Naive thymus-derived CD4-positive, alpha-beta T cell (primary cell): ENCODE data around the gene NFKBIZ. TPM values are rescaled to one million over a fixed set of nuclear protein-coding genes. Genes with fewer than 3 reads are reported as not detected.
A peak's percentile ranks its signal among the peaks of the same experiment; 100 is the strongest.

Source experiments
- ATAC-seq: fragments of 150-1000 bp; cut with Tn5 transposase; 2 replicates; pipeline ENCODE4 v1.10.0; 2021; ENCODE audit warnings: mild to moderate bottlenecking, moderate library complexity
- CTCF ChIA-PET: fragments of 350-600 bp; sonication (Branson Sonifier 250); formaldehyde crosslinking; loops from one replicate; lab custom pipeline; 2021; ENCODE audit warnings: antibody characterized with exemption; lab: Charles Lee
- POLR2A ChIA-PET: fragments of 350-600 bp; sonication (Branson Sonifier 250); formaldehyde crosslinking; loops from one replicate; lab custom pipeline; 2021; ENCODE audit warnings: antibody characterized with exemption, inconsistent platforms; lab: Charles Lee
- DNase-seq, 9 donors: peaks; one replicate each; pipeline versions ENCODE4 v3.0.0 to v3.0.0-alpha.2; 2020 to 2022; ENCODE audit warnings: mixed read lengths in 1 of 9
- H3K27ac ChIP-seq: one replicate; pipeline ENCODE4 v1.7.0; 2013; ENCODE audit warnings: mild to moderate bottlenecking, low read depth, low read length, moderate library complexity
- H3K27me3 ChIP-seq, 2 donors: one replicate each; pipeline ENCODE4 v1.7.0; 2013; ENCODE audit warnings: low read length in 2 of 2, mild to moderate bottlenecking in 2 of 2, moderate library complexity in 2 of 2; ENCODE audit not compliant: control insufficient read depth in 2 of 2, insufficient read depth in 2 of 2
- H3K36me3 ChIP-seq, 3 experiments: 1 replicate in 2 of 3; 2 replicates in 1 of 3; pipeline ENCODE4 v1.7.0; 2013; ENCODE audit warnings: low read length in 3 of 3, mild to moderate bottlenecking in 3 of 3, moderate library complexity in 1 of 3; ENCODE audit not compliant: insufficient read depth in 3 of 3, control insufficient read depth in 2 of 3
- H3K4me1 ChIP-seq, 2 donors: one replicate each; pipeline ENCODE4 v1.7.0; 2013; ENCODE audit warnings: low read length in 2 of 2, mild to moderate bottlenecking in 2 of 2, moderate library complexity in 1 of 2; ENCODE audit not compliant: control insufficient read depth in 2 of 2, insufficient read depth in 2 of 2
- H3K4me3 ChIP-seq: 2 replicates; pipeline ENCODE4 v1.7.0; 2013; ENCODE audit warnings: mild to moderate bottlenecking, low read length
- H3K9me3 ChIP-seq, 3 experiments: 1 replicate in 2 of 3; 2 replicates in 1 of 3; pipeline ENCODE4 v1.7.0; 2013; ENCODE audit warnings: low read length in 3 of 3; ENCODE audit not compliant: control insufficient read depth in 2 of 3
- H3K27ac Mint-ChIP-seq, 9 donors: one replicate each; pipeline ENCODE4 v1.8.0; 2020 to 2022; ENCODE audit warnings: mixed read lengths in 9 of 9, mild to moderate bottlenecking in 8 of 9, moderate library complexity in 5 of 9, inconsistent platforms in 2 of 9
- H3K27me3 Mint-ChIP-seq, 5 donors: one replicate each; pipeline ENCODE4 v1.8.0; 2021 to 2022; ENCODE audit warnings: mixed read lengths in 5 of 5, mild to moderate bottlenecking in 1 of 5
- H3K36me3 Mint-ChIP-seq, 5 donors: one replicate each; pipeline ENCODE4 v1.8.0; 2020 to 2022; ENCODE audit warnings: mixed read lengths in 5 of 5, mild to moderate bottlenecking in 3 of 5, inconsistent platforms in 1 of 5
- H3K4me1 Mint-ChIP-seq, 7 donors: one replicate each; pipeline ENCODE4 v1.8.0; 2020 to 2022; ENCODE audit warnings: mixed read lengths in 7 of 7, mild to moderate bottlenecking in 3 of 7, inconsistent platforms in 1 of 7
- H3K4me3 Mint-ChIP-seq, 10 donors: one replicate each; pipeline ENCODE4 v1.8.0; 2020 to 2022; ENCODE audit warnings: mild to moderate bottlenecking in 10 of 10, mixed read lengths in 10 of 10, moderate library complexity in 6 of 10, inconsistent platforms in 2 of 10
- H3K9me3 Mint-ChIP-seq, 11 donors: one replicate each; pipeline ENCODE4 v1.8.0; 2020 to 2022; ENCODE audit warnings: mixed read lengths in 11 of 11, mild to moderate bottlenecking in 4 of 11, inconsistent platforms in 1 of 11, moderate library complexity in 1 of 11
- intact Hi-C, 2 donors: fragments of 100-400 bp; cut with micrococcal nuclease; formaldehyde crosslinking; loops; one replicate each; pipeline ENCODE4 v1.15.1; 2023
- polyA plus RNA-seq, 2 donors: library from polyadenylated mRNA; unstranded; fragments of 300-500 nt; fragmentation: Illumina TruSeq; gene quantifications; one replicate each; pipeline ENCODE4 v1.2.3, GENCODE V29; 2021
- total RNA-seq, 6 experiments: library from RNA in 5 of 6; stranded (reverse) in 5 of 6; gene quantifications; 1 replicate in 5 of 6; 2 replicates in 1 of 6; pipeline ENCODE4 v1.2.3 and lab custom pipeline; 2021 to 2026

The NFKBIZ gene
- total and polyA plus RNA-seq, 7 experiments from 2014 or later, result 21.0 to 913 (median 117) TPM

DNA sequence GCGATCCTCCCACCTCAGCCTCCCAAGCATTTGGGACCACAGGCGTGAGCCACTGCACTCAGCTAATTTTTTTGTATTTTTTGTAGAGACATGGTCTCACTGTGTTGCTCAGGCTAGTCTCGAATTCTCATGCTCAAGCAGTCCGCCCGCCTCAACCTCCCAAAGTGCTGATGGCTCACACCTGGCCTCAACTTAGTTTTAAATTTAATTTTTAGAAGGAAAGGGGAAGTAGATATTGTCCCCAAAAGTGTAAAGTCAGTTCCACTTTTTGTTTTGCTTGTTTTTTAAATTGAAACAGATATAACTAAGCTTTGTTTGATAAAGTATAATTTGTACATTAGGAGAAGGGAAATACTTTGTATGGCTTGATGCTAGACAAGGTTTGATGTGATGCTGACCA, 31.3 kb upstream of the NFKBIZ start:
- Mint-ChIP-seq H3K27me3 (no peaks in the 10 kb centered on the region), H3K4me3 (no peak overlapping the region), H3K4me1 (peaks cover 15 to 65% (median 47%) of the 10 kb centered on the region in 7 donors), H3K36me3 (peaks cover 7 to 50% (median 45%) of the 10 kb centered on the region in 5 donors), H3K9me3 (no peaks in the 10 kb centered on the region), H3K27ac (peak overlapping the region in 7 of 9 donors; percentile 10 to 75 (median 43))
- Histone ChIP-seq H3K4me1 (peaks cover 0 to 12% of the 10 kb centered on the region in 2 donors), H3K27me3 (no peaks in the 10 kb centered on the region), H3K27ac (no peak overlapping the region), H3K4me3 (no peak overlapping the region), H3K36me3 (peaks cover 5 to 38% (median 11%) of the 10 kb centered on the region in 3 experiments), H3K9me3 (no peaks in the 10 kb centered on the region)
- intact Hi-C loops, result loop anchor here in 1 of 2 donors (5.0 kb wide), 1 partner anchor 559 kb away; no protein-coding TSS in a partner anchor
- ATAC-seq (no peak), DNase-seq (no peak)
- ChIA-PET POLR2A (interaction anchor here (0.7 to 1.1 kb wide), 7 partner anchors 11 to 408 kb away, joined by 3 to 7 read pairs (median 3); partner anchors contain the start of gene NFKBIZ), CTCF (interaction anchor here (3.8 kb wide), 1 partner anchor 407 kb away, joined by 19 read pairs; no protein-coding TSS in a partner anchor)

DNA sequence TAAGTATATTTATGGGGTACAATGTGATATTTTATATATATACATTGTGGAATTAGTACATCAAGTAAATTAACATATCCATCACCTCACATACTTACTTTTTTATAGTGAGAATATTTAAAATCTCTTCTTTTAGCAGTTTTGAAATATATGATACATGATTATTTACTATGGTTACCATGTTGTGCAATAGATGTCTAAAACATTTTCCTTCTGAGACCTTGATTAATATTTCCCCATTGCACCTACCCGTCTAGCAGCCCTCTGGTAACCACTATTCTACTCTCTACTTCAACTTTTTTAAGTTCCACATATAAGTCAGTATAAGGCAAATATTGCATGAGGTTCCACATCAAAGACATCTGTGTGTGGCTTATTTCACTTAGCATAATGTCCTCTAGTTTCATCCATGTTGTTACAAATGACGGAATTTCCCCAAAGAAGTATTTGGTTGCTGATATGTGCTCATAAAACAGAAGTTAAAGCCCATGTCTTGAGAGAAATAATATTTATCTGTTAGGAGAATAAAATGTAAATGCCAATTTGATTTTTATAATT, 29.6 kb upstream of the NFKBIZ start:
- H3K27me3 ChIP-seq, result no peaks in the 10 kb centered on the region
- CTCF ChIA-PET, result interaction anchor here (1.3 kb wide), 1 partner anchor 409 kb away, joined by 4 read pairs; no protein-coding TSS in a partner anchor
- ATAC-seq (peak; percentile 79), DNase-seq (no peak)
- no peak overlapping the region for H3K27ac ChIP-seq
- POLR2A ChIA-PET, result no interaction called here
- intact Hi-C loops, result loop anchor here in 1 of 2 donors (5.0 kb wide), 1 partner anchor 558 kb away; no protein-coding TSS in a partner anchor
- H3K4me1 Mint-ChIP-seq, result peaks cover 16 to 50% (median 35%) of the 10 kb centered on the region in 7 donors
- H3K9me3 Mint-ChIP-seq, result no peaks in the 10 kb centered on the region
- H3K27ac Mint-ChIP-seq, result peak overlapping the region in 3 of 9 donors; percentile 28 to 75 (median 31)
- H3K27me3 Mint-ChIP-seq, result no peaks in the 10 kb centered on the region
- peaks cover 0 to 1% of the 10 kb centered on the region in 2 donors for H3K4me1 ChIP-seq
- peaks cover 5 to 34% (median 11%) of the 10 kb centered on the region in 3 experiments for H3K36me3 ChIP-seq
- no peak overlapping the region for H3K4me3 ChIP-seq
- no peak overlapping the region for H3K4me3 Mint-ChIP-seq
- no peaks in the 10 kb centered on the region for H3K9me3 ChIP-seq
- peaks cover 7 to 52% (median 45%) of the 10 kb centered on the region in 5 donors for H3K36me3 Mint-ChIP-seq

DNA sequence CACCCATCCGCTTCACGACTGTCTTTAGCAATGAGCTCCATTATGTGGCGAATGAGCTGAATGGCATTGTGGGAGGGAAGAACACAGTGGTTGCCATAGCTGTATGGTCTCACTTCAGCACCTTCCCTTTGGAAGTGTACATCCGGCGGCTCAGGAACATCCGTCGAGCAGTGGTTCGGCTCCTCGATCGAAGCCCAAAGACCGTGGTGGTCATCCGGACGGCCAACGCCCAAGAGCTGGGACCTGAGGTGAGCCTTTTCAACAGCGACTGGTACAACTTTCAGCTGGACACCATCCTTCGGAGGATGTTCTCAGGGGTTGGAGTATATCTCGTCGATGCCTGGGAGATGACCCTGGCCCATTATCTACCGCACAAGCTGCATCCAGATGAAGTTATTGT, 27.8 kb upstream of the NFKBIZ start:
- Histone ChIP-seq H3K4me1 (peaks cover 0 to 8% of the 10 kb centered on the region in 2 donors), H3K27ac (no peak overlapping the region), H3K4me3 (no peak overlapping the region), H3K36me3 (peaks cover 5 to 33% (median 11%) of the 10 kb centered on the region in 3 experiments), H3K9me3 (no peaks in the 10 kb centered on the region), H3K27me3 (no peaks in the 10 kb centered on the region)
- ATAC-seq, result no peak
- DNase-seq, result no peak
- Mint-ChIP-seq H3K9me3 (no peaks in the 10 kb centered on the region), H3K27me3 (no peaks in the 10 kb centered on the region), H3K4me1 (peaks cover 14 to 48% (median 36%) of the 10 kb centered on the region in 7 donors), H3K4me3 (no peak overlapping the region), H3K36me3 (peaks cover 7 to 48% (median 45%) of the 10 kb centered on the region in 5 donors), H3K27ac (peak overlapping the region in 2 of 9 donors; percentile 56 to 66)
- intact Hi-C loops, result no loop called here
- CTCF ChIA-PET, result interaction anchor here (0.5 to 2.4 kb wide), 7 partner anchors 9 to 407 kb away, joined by 3 to 9 read pairs (median 4); no protein-coding TSS in a partner anchor
- POLR2A ChIA-PET, result interaction anchor here (1.1 to 4.2 kb wide), 2 partner anchors 28 to 404 kb away, joined by 3 to 34 read pairs; partner anchors contain the start of gene NFKBIZ

DNA sequence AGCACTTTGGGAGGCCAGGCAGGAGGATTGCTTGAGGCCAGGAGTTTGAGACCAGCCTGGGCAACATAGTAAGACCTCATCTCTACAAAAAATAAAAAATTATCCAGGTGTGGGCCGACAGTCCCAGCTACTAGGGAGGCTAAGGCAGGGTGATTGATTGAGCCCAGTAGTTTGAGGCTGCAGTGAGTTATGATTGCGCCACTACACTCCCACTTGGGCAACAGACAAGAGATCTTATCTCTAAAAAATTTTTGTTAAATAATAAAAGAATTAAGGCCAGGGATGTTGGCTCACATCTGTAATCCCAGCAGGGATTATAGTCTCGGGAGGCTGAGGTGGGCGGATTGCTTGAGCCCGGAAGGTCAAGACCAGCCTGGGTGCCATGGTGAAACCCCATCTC, 25.8 kb upstream of the NFKBIZ start:
- Mint-ChIP-seq H3K4me3 (no peak overlapping the region), H3K27me3 (no peaks in the 10 kb centered on the region), H3K4me1 (peaks cover 20 to 54% (median 45%) of the 10 kb centered on the region in 7 donors), H3K36me3 (peaks cover 0 to 44% (median 35%) of the 10 kb centered on the region in 5 donors), H3K9me3 (no peaks in the 10 kb centered on the region), H3K27ac (peak overlapping the region in 6 of 9 donors; percentile 38 to 78 (median 66))
- no peak overlapping the region for H3K4me3 ChIP-seq
- CTCF ChIA-PET, result interaction anchor here (0.7 to 2.1 kb wide), 5 partner anchors 10 to 406 kb away, joined by 3 to 9 read pairs (median 5); no protein-coding TSS in a partner anchor
- no peak for DNase-seq
- POLR2A ChIA-PET, result interaction anchor here (0.9 to 4.2 kb wide), 4 partner anchors 26 to 401 kb away, joined by 3 to 34 read pairs (median 3); partner anchors contain the start of gene NFKBIZ
- ATAC-seq, result no peak
- peaks cover 4 to 12% of the 10 kb centered on the region in 2 donors for H3K4me1 ChIP-seq
- no peaks in the 10 kb centered on the region for H3K27me3 ChIP-seq
- H3K36me3 ChIP-seq, result peaks cover 0 to 18% (median 11%) of the 10 kb centered on the region in 3 experiments
- no peak overlapping the region for H3K27ac ChIP-seq
- intact Hi-C loops, result no loop called here
- no peaks in the 10 kb centered on the region for H3K9me3 ChIP-seq

DNA sequence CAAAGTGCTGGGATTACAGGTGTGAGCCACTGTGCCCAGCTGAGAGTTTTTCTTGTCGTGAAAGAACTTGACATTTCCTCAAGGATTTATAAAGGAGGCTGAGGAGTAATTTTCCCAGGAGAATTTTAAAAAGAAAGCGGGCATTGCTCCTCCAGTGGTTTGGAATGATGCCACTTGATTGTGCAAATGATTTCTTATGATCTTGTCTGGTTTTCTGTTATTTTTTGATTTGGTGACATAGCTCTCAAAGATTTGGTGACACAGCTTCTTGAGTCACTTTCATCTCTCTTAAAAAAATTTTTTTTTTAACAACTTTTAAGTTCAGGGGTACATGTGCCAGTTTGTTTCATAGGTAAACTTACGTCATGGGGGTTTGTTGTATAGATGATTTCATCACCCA, 24.6 kb upstream of the NFKBIZ start:
- Histone ChIP-seq H3K4me3 (no peak overlapping the region), H3K4me1 (peaks cover 13 to 24% of the 10 kb centered on the region in 2 donors), H3K36me3 (peaks cover 0 to 16% (median 9%) of the 10 kb centered on the region in 3 experiments), H3K27ac (no peak overlapping the region), H3K27me3 (no peaks in the 10 kb centered on the region), H3K9me3 (no peaks in the 10 kb centered on the region)
- Mint-ChIP-seq H3K27ac (peak overlapping the region in 8 of 9 donors; percentile 5 to 91 (median 59)), H3K4me3 (peak overlapping the region in 1 of 10 donors; percentile 29), H3K36me3 (peaks cover 0 to 37% (median 32%) of the 10 kb centered on the region in 5 donors), H3K4me1 (peaks cover 32 to 60% (median 55%) of the 10 kb centered on the region in 7 donors), H3K27me3 (no peaks in the 10 kb centered on the region), H3K9me3 (no peaks in the 10 kb centered on the region)
- ATAC-seq (no peak), DNase-seq (no peak)
- ChIA-PET POLR2A (interaction anchor here (0.6 to 4.2 kb wide), 6 partner anchors 24 to 307 kb away, joined by 3 to 34 read pairs (median 3); partner anchors contain the start of genes NFKBIZ and RPL24), CTCF (interaction anchor here (0.6 to 1.3 kb wide), 4 partner anchors 9 to 405 kb away, joined by 3 to 4 read pairs (median 3); no protein-coding TSS in a partner anchor)
- intact Hi-C loops, result loop anchor here (5.0 kb wide), 3 partner anchors 268 to 1332 kb away; partner anchors contain the start of gene TMEM45A (in 1 of the 2)

DNA sequence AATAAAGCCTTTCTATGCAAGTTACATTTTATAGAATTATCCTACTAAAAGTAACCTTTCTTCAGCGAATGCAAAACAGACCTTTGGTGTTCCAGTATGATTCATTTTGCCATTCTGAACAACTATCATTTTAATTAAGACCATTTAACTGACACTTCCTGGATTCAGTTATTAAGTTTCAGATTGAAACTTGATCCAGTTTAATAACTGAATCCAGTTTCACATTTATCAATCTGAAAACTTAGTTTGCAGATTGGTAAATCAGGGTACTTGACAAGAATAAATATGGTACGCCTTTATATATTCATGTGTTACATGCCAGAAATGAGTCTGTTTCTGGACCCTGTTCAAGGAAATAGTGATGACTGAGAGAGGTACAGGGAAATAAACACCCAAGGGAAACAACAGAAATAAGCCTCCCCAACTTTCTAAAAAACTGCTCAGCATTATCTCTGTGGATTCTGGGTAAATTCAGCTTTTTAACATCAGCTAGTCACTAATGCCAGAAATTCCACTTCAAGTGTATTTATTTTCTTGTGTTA, 23.3 kb upstream of the NFKBIZ start:
- POLR2A ChIA-PET, result interaction anchor here (1.1 to 5.2 kb wide), 3 partner anchors 9 to 23 kb away, joined by 3 to 101 read pairs (median 19); partner anchors contain the start of gene NFKBIZ
- CTCF ChIA-PET, result interaction anchor here (0.9 to 2.8 kb wide), 3 partner anchors 14 to 399 kb away, joined by 3 to 19 read pairs (median 6); no protein-coding TSS in a partner anchor
- no peaks in the 10 kb centered on the region for H3K9me3 Mint-ChIP-seq
- Histone ChIP-seq H3K27me3 (no peaks in the 10 kb centered on the region), H3K9me3 (no peaks in the 10 kb centered on the region), H3K4me1 (peaks cover 13 to 28% of the 10 kb centered on the region in 2 donors), H3K36me3 (peaks cover 0 to 8% (median 6%) of the 10 kb centered on the region in 3 experiments), H3K27ac (peak overlapping the region; percentile 88), H3K4me3 (no peak overlapping the region)
- no peak for ATAC-seq
- intact Hi-C loops, result loop anchor here (2.0 to 5.0 kb wide), 4 partner anchors 47 to 1334 kb away; partner anchors contain the start of genes NXPE3 (in 1 of the 2) and TMEM45A (in 1 of the 2)
- DNase-seq, result no peak
- no peaks in the 10 kb centered on the region for H3K27me3 Mint-ChIP-seq
- H3K4me1 Mint-ChIP-seq, result peaks cover 34 to 68% (median 65%) of the 10 kb centered on the region in 7 donors
- peak overlapping the region; percentile 88 to 99 (median 97) for H3K27ac Mint-ChIP-seq
- H3K4me3 Mint-ChIP-seq, result peak overlapping the region in 9 of 10 donors; percentile 49 to 89 (median 82)
- H3K36me3 Mint-ChIP-seq, result peaks cover 0 to 30% (median 20%) of the 10 kb centered on the region in 5 donors
